Measurements from ENCODE around the gene SLC66A2.
"Not testable (repeated sequence)": the region's sequence is repeated elsewhere in the genome, so short reads cannot be mapped to it uniquely, and the experiment has no call there.

Gene SLC66A2

DNA sequence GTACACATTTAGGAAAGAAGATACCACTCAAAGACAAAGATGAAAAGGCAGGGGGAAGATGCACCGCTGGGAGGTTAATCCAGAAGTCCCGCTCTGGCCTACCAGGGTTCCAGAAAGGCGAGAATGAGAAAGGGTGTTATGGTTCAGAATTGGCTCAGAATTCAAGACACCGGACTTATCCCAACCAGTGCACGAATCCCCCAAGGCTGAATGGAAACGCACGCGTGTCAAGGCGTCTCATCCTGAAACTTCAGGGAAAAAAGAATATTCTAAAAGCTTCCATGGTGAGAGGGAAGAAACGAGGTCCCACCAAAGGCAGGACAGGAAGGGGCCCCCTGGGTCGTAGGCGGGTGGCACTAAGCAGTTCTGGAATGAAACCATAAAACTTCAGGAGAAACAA, 71.9 kb downstream of the SLC66A2 start:
- no peak for DNase-seq (ENCODE audit: low spot score)

DNA sequence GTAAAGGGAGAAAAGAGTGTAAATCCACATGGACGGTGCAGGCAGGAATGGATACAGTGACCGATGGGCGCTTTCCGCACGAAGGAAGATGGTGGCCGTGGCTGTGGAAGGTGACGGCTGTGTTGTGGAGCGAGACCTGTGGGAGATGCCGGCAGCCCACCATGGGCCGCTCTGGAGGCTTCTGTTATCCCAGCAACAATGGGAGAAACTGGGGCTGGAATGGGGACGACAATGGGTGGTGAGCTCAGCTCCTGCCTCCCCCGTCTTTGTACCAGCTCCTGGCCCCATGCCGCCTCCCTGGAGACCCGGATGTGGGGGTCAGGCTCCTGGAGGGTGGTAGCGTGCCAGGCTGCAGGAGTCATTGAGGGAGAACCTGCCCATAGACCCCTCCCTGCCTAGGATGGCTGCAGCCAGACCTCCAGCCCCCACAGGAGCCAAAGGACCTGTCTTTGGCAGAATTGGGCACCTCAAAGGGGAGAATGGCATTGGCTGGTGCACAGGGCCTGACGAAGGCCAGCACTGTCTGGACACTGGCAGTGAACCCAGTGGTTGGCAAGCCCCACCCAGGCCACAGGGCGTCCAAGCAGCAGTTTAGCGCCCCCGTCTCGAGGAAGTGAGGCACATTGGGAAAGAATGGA, 72.6 kb downstream of the SLC66A2 start:
- no peak for DNase-seq (ENCODE audit: low spot score)

DNA sequence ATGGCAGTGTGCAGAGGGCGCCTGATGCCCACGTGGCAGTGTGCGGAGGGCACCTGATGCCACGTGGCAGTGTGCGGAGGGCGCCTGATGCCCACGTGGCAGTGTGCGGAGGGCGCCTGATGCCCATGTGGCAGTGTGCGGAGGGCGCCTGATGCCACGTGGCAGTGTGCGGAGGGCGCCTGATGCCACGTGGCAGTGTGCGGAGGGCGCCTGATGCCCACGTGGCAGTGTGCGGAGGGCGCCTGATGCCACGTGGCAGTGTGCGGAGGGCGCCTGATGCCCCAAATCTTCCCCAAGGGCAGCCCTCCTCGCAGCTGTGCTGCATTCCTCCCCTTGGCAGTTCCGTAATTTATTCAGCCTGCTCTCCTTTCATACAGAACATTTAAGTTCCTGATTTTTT, 73.2 kb downstream of the SLC66A2 start:
- DNase-seq (ENCODE audit: low spot score), result not testable (repeated sequence)

DNA sequence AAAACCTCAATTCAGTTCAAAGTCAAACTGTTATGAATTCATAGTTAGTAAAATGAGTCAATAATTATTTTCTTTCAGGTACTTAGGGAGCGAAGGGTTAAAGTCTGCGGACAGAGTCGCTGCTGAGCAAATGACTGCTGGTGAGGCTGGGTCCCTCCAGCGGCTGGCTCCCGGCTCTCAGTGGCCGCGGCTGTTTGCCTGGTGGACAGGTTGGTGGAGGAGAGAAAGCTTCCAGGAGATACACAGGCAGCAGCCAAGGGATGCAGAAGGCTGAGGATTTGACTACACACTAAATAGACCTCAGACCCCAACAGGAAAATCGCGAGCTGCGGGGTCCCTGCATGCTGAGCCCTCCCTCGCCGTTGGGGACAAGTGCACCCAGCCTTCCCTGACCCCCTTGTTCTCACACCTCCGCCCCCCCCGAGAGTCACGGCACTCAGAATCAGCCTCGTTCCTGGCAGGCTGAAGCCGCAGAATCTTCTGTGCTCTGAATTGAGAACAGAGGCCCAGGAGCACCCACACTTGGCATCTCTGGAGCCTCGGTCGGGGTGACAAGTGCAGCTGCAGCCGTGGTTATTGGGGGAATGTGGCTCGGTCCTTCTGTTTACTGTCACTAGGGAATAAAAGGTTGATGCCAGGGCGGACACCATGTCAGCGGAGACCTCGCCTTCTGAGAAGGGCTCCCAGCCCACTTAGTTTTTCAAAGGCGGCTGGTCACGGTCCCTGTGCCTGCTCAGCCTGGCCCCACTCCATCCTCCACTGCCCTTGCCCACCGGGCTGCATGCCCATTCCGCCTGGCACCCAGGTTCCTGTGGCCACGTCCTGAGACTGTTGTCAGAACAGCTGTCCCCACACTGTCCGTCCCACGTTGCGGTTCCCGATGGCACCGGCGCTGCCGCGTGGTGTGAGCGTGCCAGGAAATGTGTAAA, 74.0 kb downstream of the SLC66A2 start:
- DNase-seq (ENCODE audit: low spot score), result no peak

GRCh38 chr18:79876497-79876896, 75.0 kb downstream of the SLC66A2 start:
- DNase-seq (ENCODE audit: low spot score), result no peak

- no peak for DNase-seq (ENCODE audit: low spot score)
These were observed 75.5 kb downstream of the SLC66A2 start for GRCh38 chr18:79875931-79876461.

DNA sequence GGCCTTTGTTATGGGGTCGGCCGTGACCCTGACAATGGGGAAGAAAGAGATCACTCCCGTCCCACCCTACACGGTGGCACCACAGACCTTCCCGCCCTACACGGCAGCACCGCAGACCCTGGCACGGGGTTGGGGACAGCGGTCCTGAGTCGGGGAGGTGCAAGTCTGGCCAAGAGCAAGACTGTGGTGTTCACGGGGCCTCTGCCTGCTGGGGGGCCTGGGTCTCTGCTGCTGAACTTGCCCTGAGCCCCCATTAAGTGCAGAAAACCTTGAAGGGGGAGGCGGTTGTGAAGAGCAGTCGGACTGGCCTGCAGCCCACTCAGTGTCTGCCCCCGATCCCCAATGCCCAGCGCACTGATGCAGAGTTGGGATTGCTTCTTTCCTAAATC, 75.9 kb downstream of the SLC66A2 start:
- no peak for DNase-seq (ENCODE audit: low spot score)

GRCh38 chr18:79874553-79875530, 76.6 kb downstream of the SLC66A2 start:
- DNase-seq (ENCODE audit: low spot score), result no peak

DNA sequence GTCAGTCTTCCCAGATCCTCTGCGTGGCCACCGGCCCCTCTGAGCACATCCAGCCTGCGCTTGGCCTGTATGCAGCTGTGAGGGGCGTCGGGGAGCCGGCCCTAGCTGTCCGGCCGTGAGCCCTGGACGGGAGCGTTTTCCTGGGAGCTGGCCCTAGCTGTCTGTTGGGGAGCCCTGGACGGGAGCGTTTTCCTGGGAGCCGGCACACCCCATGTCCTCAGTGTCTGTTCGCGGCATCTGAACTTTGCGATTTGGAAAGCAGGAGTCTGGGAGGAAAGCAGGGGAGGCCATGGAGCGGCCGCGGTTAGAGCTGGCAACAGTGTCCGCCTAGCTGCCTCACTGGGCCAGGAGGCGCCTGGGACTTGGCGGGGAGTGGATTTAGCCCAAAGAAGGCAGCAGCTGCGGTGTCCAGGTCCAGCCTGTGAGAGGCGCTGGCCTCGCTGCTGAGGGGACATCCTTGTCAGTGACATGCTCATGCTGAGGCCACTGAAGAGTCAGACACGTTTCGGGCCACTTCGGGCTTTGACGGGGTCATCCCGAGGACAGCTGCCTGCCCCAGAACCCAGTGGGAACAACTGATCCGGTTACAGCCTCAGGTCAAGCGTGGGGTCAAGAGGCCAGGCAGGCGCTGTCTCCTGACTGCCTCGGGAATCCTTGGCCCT, 77.9 kb downstream of the SLC66A2 start:
- DNase-seq (ENCODE audit: low spot score), result no peak

DNA sequence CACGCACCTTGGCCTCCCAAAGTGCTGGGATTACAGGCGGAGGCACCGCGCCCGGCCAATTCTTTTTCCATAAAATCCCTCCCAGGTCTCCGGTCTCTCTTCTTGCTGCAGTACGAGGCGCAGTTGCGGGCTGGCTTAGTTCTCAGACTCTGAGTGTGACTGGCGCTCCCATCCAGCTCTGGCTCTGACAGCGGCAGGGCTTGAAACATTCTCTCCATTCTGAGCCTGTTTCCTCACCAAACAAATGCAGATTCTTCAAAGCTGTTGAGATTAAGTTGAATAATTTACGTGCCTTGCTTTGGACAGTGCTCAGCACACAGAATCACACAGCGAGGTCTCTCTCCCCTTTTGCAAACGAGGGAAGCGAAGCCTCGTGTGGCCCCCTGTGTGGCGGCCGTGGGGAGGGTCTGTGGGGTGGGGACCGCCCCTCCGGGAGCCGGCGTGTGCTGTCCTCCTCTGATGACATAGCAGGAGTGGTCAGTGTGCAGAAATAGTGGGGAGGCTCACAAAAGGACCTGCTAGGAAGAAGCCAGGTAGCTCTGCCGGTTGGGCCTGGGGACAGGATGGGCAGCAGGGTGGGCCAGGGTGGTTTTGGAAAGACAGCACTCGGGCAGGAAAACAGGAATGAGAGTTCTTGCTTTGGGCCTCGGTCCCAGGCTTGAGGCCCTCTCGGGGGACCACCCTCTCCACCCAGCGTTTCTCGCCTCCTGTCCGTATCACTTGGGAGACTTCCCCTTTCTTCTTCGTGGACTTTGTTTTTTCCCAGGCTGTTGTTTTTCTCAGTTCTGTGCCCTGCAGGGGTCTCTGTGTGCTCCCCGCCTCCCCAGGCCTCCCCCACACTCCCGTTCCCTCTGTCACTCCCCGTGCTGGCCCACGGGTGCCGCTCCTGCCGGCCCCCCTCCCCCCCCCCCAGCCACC, 78.7 kb downstream of the SLC66A2 start:
- DNase-seq (ENCODE audit: low spot score), result no peak

DNA sequence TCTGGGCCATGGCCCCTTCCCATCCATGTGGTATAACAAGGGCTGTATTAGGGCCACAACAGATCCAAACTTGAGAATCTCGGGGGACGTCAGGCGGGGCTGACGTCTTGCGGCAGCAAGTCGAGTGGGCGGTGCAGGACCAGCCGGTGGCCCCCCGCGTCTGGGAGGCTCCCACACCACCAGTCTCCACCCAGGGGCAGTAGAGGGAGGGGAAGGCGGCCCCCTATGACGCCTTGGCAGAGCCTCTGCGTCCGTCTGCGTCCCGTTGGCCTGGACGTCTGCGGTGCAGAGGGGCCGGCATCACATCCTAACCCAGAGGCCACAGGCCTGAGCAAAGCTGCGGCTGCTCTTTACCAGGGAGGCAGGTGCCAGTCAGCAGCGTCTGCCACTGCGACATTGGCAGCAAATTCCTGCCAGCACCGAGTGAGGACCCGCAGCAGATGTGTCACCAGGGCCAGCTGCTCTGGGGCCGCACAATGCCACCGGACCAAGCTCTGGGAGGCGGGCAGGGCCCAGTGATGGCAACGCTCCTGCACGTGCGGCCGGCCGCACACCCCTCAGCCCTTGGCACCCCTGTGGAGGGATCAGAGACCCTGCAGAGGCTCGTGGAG, 79.9 kb downstream of the SLC66A2 start:
- no peak for DNase-seq (ENCODE audit: low spot score)

DNA sequence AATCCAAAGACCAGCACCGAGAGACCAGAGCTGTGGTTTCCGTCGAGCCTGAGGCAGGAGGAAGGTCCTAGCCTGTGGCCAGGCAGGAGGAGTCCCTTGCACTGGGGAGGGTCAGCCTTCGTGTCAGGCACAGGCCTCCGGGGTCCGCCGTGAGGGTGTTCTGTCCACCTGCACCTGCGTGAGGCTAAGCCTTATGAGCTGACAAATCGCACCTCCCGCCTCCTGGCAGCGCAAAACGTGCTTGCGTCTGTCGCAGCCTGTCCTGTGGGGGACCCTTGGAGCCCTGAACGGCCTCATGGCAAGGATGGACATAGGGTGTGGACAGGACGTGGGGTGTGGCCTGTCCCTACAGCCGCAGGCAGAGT, 80.4 kb downstream of the SLC66A2 start:
- no peak for DNase-seq (ENCODE audit: low spot score)

DNA sequence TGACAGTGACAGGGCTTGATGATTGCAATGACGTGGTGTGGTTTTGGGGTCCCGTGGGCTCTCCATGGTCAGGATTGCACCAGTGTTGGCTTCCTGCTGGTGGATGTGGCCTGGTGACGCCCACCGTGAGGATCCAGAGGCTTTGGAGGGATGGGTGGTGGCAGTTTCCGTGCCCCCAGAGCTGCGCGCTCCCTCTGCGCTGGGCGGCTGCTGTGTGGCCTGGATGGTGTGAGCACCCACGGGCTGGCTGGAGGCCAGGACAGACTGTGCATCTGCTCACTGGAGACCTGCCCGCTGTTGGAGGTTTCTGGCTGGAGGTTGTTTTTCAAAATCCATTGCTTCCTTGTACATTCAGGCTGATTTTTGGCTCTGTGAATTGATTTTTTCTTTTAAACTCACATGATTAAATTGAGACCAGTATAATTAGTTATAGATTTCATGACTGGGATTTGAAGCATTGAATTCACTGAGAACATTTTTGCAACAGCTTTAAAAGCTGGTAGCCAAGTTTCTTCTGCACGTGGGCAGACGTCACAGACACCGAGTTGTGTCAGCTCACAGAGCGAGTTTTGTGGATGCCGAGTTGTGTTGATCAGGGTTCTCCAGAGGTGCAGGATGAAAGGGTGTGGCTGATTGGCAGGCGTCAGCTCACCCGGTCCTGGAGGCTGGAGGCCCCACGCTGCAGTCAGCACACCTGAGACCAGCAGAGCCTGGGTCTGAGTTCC, 81.0 kb downstream of the SLC66A2 start:
- DNase-seq (ENCODE audit: low spot score), result no peak

GRCh38 chr18:79869591-79870300, 81.7 kb downstream of the SLC66A2 start:
- no peak for DNase-seq (ENCODE audit: low spot score)

DNA sequence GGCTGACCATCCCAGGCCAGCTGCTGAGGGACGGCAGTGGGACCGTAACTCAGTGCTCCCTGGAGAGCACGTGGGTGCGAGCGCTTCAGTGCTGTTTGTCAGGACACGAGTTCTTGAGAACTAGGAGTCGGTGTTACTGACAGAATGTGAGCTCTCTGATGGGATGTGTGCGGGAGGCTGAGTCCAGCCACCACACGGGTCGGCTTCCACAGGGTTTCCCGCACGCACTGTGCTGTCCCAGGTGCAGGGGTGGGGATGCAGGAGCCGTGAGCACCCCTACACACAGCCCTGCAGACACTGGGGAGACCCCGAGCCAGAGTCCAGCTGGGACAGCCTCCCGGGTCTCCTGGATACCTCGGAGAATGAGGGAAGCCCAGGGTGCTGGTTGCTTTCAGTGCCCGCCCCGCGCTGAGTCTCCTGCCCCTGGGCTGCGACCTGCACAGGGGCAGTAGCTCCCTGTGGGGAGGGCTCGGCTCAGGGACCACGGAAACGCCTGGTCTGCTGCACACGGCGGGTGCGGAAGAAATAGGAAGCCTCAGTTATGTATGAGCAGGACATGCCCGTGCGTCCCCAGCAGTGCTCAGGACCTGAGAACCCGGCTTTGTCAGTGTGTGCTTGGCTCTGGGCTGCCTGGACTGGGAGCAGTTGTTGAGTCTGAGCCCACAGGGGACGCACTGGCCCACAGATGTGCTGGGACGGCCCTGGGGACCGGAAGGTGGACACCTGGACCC, 82.5 kb downstream of the SLC66A2 start:
- no peak for DNase-seq (ENCODE audit: low spot score)

- DNase-seq (ENCODE audit: low spot score), result no peak
These were observed 83.2 kb downstream of the SLC66A2 start for GRCh38 chr18:79868168-79868784.

DNA sequence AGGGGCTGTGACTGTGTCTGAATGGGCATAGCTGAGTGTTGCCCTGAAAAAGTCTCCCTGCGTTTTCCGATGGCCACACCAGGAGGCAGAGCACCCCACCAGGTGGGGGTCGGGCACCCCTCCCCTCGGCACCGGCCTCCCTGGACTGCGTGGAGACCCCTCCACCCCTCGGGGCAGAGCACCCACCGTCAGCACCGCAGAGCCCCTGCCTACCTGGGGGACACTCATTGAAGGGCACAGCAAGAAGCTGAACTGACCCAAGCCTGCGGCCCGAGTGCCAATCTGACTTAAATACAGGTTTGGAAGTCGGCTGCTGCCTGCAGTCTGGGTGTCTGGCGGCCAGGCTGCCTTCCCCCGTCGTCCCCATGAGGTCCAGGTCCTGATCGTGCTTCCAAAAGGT, 83.8 kb downstream of the SLC66A2 start:
- no peak for DNase-seq (ENCODE audit: low spot score)

Data from germinal center (tissue), 1 donor.